Liver (tissue), 9 donors: ENCODE measurements around the gene SERPINE1. TPM values are rescaled to one million over a fixed set of nuclear protein-coding genes. Genes with fewer than 3 reads are reported as not detected.

ENCODE experiments used
- DNase-seq: peaks from one replicate; pipeline ENCODE4 v3.0.0-alpha.2; 2017; ENCODE audit warnings: low spot score
- H3K27ac ChIP-seq, 2 donors: one replicate each; pipeline ENCODE4 v1.7.0; 2013; ENCODE audit warnings: inconsistent platforms in 2 of 2, low read length in 2 of 2, control low read depth in 1 of 2, low read depth in 1 of 2, mild to moderate bottlenecking in 1 of 2
- H3K27me3 ChIP-seq, 4 donors: one replicate each; pipeline versions ENCODE4 v1.6.1 to v1.7.0; 2013; ENCODE audit warnings: low read length in 3 of 4, inconsistent platforms in 1 of 4, mild to moderate bottlenecking in 1 of 4, moderate library complexity in 1 of 4; ENCODE audit not compliant: control insufficient read depth in 4 of 4, insufficient read depth in 4 of 4
- H3K36me3 ChIP-seq, 4 donors: one replicate each; pipeline versions ENCODE4 v1.6.1 to v1.7.0; 2013; ENCODE audit warnings: low read length in 3 of 4, mild to moderate bottlenecking in 3 of 4, low read depth in 1 of 4, moderate library complexity in 1 of 4; ENCODE audit not compliant: control insufficient read depth in 4 of 4, insufficient read depth in 3 of 4
- H3K4me1 ChIP-seq, 4 donors: one replicate each; pipeline versions ENCODE4 v1.6.1 to v1.7.0; 2013; ENCODE audit warnings: low read length in 3 of 4, mild to moderate bottlenecking in 3 of 4, moderate library complexity in 1 of 4; ENCODE audit not compliant: control insufficient read depth in 4 of 4, insufficient read depth in 4 of 4
- H3K4me3 ChIP-seq, 3 donors: one replicate each; pipeline versions ENCODE4 v1.6.1 to v1.7.0; 2013; ENCODE audit warnings: low read length in 3 of 3, control low read depth in 1 of 3, low read depth in 1 of 3, mild to moderate bottlenecking in 1 of 3
- H3K9ac ChIP-seq, 2 donors: one replicate each; pipeline ENCODE4 v1.7.0; 2013; ENCODE audit warnings: low read length in 2 of 2, mild to moderate bottlenecking in 2 of 2, moderate library complexity in 2 of 2, control low read depth in 1 of 2, low read depth in 1 of 2
- H3K9me3 ChIP-seq, 4 donors: one replicate each; pipeline versions ENCODE4 v1.6.1 to v1.7.0; 2013; ENCODE audit warnings: low read length in 3 of 4; ENCODE audit not compliant: control insufficient read depth in 4 of 4
- EGR1 ChIP-seq, 2 donors: IDR thresholded peaks; 2 replicates each; pipeline ENCODE4 v1.6.1; 2016 to 2018; ENCODE audit warnings: antibody characterized with exemption in 2 of 2, low read depth in 2 of 2
- FOXA1 ChIP-seq: IDR thresholded peaks from 2 replicates; pipeline ENCODE4 v1.6.1; 2016; ENCODE audit warnings: antibody characterized with exemption
- FOXA2 ChIP-seq: IDR thresholded peaks from 2 replicates; pipeline ENCODE4 v1.6.1; 2016; ENCODE audit warnings: antibody characterized with exemption
- GABPA ChIP-seq, 2 donors: IDR thresholded peaks in 1 of 2; conservative IDR thresholded peaks in 1 of 2; 2 replicates each; pipeline ENCODE4 v1.6.1; 2016; ENCODE audit warnings: antibody characterized with exemption in 2 of 2, mild to moderate bottlenecking in 1 of 2, moderate library complexity in 1 of 2
- HNF4A ChIP-seq, 2 donors: conservative IDR thresholded peaks; 2 replicates each; pipeline ENCODE4 v1.6.1; 2016; ENCODE audit warnings: antibody characterized with exemption in 2 of 2, mild to moderate bottlenecking in 2 of 2
- HNF4G ChIP-seq: IDR thresholded peaks from 2 replicates; pipeline ENCODE4 v1.6.1; 2016; ENCODE audit warnings: antibody characterized with exemption
- JUND ChIP-seq, 2 donors: IDR thresholded peaks; 2 replicates each; pipeline ENCODE4 v1.6.1; 2016; ENCODE audit warnings: antibody characterized with exemption in 2 of 2
- NR2F2 ChIP-seq: IDR thresholded peaks from 2 replicates; pipeline ENCODE4 v1.6.1; 2016; ENCODE audit warnings: antibody characterized with exemption
- RAD21 ChIP-seq, 2 donors: IDR thresholded peaks; 2 replicates each; pipeline ENCODE4 v1.6.1; 2016; ENCODE audit warnings: antibody characterized with exemption in 2 of 2, mild to moderate bottlenecking in 2 of 2
- RXRA ChIP-seq, 2 donors: IDR thresholded peaks; 2 replicates each; pipeline ENCODE4 v1.6.1; 2017 to 2018; ENCODE audit warnings: antibody characterized with exemption in 2 of 2, mild to moderate bottlenecking in 1 of 2
- SP1 ChIP-seq: IDR thresholded peaks from 2 replicates; pipeline ENCODE4 v1.6.1; 2018; ENCODE audit warnings: antibody characterized with exemption, mild to moderate bottlenecking
- TAF1 ChIP-seq: conservative IDR thresholded peaks from 2 replicates; pipeline ENCODE4 v1.6.1; 2016; ENCODE audit warnings: antibody characterized with exemption, mild to moderate bottlenecking
- YY1 ChIP-seq: IDR thresholded peaks from 2 replicates; pipeline ENCODE4 v1.6.1; 2016; ENCODE audit warnings: antibody characterized with exemption, mild to moderate bottlenecking
- WGBS: extraction: QIAGEN DNeasy Blood & Tissue Kit; methylation state at CpG from one replicate; pipeline ENCODE4 v1.1.7; 2013; 5-methylcytosine and 5-hydroxymethylcytosine counted together
- polyA plus RNA-seq, 2 donors: library from polyadenylated mRNA; stranded (reverse) in 1 of 2; unstranded in 1 of 2; fragments of 200-250 nt in 1 of 2; fragments of >200 nt in 1 of 2; fragmentation: Nextera tagmentation in 1 of 2; extraction: Ambion mirVana in 1 of 2; gene quantifications; one replicate each; pipeline versions ENCODE4 v1.2.1 to v1.2.3, GENCODE V29; 2013 to 2015
- total RNA-seq, 2 donors: library from RNA; depleted of rRNA; stranded (reverse); fragments of >200 nt; gene quantifications; one replicate each; pipeline ENCODE4 v1.2.3, GENCODE V29; 2014
- TF ChIP-seq, protein P1 (sequence below): fragments of 150-350 bp; IDR thresholded peaks from 2 replicates; pipeline ENCODE4 v1.5.1; 2017; ENCODE audit warnings: improper control_type of control experiment, low read depth, low read length; ENCODE audit not compliant: missing input control
- TF ChIP-seq, protein P2 (sequence below): IDR thresholded peaks from 2 replicates; pipeline ENCODE4 v1.6.1; 2016; ENCODE audit warnings: antibody characterized with exemption
- TF ChIP-seq, protein P3 (sequence below): IDR thresholded peaks from 2 replicates; pipeline ENCODE4 v1.6.1; 2016; ENCODE audit warnings: antibody characterized with exemption, mild to moderate bottlenecking
- TF ChIP-seq, protein P4 (sequence below): IDR thresholded peaks from 2 replicates; pipeline ENCODE4 v1.6.1; 2016; ENCODE audit warnings: antibody characterized with exemption
- TF ChIP-seq, protein P5 (sequence below): IDR thresholded peaks from 2 replicates; pipeline ENCODE4 v1.6.1; 2016; ENCODE audit warnings: antibody characterized with exemption
- donor health status: healthy.
- donor health status: healthy.
- donor health status: healthy.
- donor health status: healthy.
- donor health status: healthy.

The SERPINE1 gene
- total and polyA plus RNA-seq, 4 donors: 0.93 to 18.6 (median 8.0) TPM

DNA sequence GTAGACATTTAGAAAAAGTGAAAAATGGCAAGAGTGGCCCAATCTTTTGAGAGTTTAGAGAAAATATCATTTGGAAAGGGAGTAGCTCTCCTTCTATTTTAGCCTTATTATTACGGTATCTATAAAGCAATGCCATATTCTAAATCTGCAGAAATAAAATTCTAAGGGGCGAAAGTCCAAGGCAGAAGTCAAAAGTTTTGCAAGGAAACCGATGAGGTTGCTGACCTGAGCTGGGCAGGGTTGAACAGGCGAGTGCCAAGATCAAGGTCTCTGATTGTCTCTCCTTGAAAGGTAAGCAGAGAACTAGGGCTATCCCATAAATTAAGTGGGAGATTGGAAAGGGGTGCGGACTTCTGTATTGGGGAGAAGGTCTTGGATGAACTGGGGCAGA is 30.0 kb upstream of the SERPINE1 start:
- WGBS: 47% methylated on average over 5 of the region's 5 CpGs
- Histone ChIP-seq H3K27me3 (no peaks in the 10 kb centered on the region), H3K4me1 (peaks cover 6 to 32% (median 24%) of the 10 kb centered on the region in 4 donors), H3K9me3 (no peaks in the 10 kb centered on the region), H3K4me3 (no peak overlapping the region), H3K36me3 (no peaks in the 10 kb centered on the region), H3K27ac (no peak overlapping the region), H3K9ac (no peak overlapping the region)
- DNase-seq: no peak
- peak; percentile 23 for TF ChIP-seq HNF4G
- peak; percentile 43 to 64 for TF ChIP-seq RXRA (IDR thresholded peaks at IDR 0.05)
- TF ChIP-seq JUND (IDR thresholded peaks at IDR 0.05): no peak
- TF ChIP-seq YY1: peak; percentile 5
- peak; percentile 65 to 66 for TF ChIP-seq HNF4A (conservative IDR thresholded peaks at IDR 0.05)

DNA sequence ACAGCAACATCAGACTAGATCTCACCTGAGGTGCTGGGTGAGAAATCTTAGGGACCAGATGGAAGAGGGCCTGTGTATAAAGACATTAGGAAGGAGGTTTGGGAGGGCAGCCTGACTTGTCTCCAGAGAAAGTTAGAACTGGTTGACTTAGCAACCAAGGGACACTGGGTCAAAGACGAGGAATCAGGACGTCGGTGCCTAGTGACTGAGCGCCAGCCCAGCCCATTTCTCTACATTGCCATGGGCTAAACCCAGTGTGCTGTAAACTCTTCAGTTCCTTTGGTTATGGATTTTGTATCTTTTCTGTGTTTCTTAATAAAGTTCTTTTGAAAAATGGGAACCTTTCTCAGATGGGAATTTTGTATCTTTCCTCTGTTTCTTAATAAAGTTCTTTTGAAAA is 29.3 kb upstream of the SERPINE1 start:
- H3K27ac ChIP-seq: no peak overlapping the region

DNA sequence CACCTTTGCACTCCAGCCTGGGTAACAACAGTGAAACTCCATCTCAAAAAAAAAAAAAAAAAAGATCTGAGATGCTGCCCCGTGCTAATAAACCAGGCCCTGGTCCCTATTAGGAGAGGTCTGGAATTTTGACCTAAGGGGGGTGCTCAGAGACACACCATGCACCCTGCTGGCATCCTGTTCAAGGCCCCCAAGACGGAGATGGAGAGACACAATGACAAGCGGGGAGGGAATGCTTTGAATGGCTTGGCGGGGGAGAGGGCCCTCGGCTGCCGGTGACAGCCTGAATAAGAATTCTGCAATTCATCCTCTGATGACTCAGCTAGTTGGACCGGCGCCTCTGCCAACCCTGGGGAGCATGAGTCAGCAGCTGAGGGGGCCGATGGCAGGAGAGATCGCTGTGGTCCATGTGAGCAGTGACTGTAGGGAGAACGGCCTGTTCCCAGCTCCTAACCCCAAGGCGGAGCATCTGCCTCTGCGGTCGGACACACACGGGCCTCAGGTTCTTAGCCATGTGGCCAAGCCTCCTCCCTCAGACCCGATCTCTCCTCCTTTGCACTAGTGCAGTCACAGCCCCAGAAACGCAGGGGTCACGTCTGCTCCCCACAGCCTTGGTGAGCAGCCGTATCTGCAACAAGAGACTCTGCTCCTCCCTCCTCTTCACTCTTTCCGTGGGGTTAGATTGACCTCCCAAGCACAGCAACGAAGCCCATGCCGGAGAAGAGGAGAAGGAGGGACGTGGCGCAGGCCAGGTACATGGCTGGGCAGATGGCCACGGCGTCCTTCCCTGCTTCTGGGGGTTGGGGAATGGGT is 26.7 kb upstream of the SERPINE1 start:
- Histone ChIP-seq H3K27me3 (no peaks in the 10 kb centered on the region), H3K36me3 (no peaks in the 10 kb centered on the region), H3K9ac (no peak overlapping the region), H3K9me3 (no peaks in the 10 kb centered on the region), H3K4me3 (no peak overlapping the region), H3K27ac (peak overlapping the region; percentile 50 to 81), H3K4me1 (peaks cover 12 to 50% (median 27%) of the 10 kb centered on the region in 4 donors)
- peak; percentile 90 for DNase-seq
- 43% methylated on average over 26 of the region's 26 CpGs for WGBS
- TF ChIP-seq FOXA1 (no peak), RAD21 (IDR thresholded peaks at IDR 0.05) (peak; percentile 35 to 60), EGR1 (IDR thresholded peaks at IDR 0.05; ENCODE audit: low read depth in 2 of 2) (no peak), HNF4A (conservative IDR thresholded peaks at IDR 0.05) (peak; percentile 16 to 69), YY1 (no peak), SP1 (peak; percentile 75), JUND (IDR thresholded peaks at IDR 0.05) (peak; percentile 94 to 95), NR2F2 (peak; percentile 66), RXRA (IDR thresholded peaks at IDR 0.05) (peak; percentile 71 to 89), HNF4G (peak; percentile 5), GABPA (IDR thresholded peaks at IDR 0.05 in 1 of 2, conservative IDR thresholded peaks at IDR 0.05 in 1 of 2) (no peak), FOXA2 (no peak), TAF1 (no peak)
- TF ChIP-seq, protein P1, sequence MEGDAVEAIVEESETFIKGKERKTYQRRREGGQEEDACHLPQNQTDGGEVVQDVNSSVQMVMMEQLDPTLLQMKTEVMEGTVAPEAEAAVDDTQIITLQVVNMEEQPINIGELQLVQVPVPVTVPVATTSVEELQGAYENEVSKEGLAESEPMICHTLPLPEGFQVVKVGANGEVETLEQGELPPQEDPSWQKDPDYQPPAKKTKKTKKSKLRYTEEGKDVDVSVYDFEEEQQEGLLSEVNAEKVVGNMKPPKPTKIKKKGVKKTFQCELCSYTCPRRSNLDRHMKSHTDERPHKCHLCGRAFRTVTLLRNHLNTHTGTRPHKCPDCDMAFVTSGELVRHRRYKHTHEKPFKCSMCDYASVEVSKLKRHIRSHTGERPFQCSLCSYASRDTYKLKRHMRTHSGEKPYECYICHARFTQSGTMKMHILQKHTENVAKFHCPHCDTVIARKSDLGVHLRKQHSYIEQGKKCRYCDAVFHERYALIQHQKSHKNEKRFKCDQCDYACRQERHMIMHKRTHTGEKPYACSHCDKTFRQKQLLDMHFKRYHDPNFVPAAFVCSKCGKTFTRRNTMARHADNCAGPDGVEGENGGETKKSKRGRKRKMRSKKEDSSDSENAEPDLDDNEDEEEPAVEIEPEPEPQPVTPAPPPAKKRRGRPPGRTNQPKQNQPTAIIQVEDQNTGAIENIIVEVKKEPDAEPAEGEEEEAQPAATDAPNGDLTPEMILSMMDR: no peak
- TF ChIP-seq, protein P2, sequence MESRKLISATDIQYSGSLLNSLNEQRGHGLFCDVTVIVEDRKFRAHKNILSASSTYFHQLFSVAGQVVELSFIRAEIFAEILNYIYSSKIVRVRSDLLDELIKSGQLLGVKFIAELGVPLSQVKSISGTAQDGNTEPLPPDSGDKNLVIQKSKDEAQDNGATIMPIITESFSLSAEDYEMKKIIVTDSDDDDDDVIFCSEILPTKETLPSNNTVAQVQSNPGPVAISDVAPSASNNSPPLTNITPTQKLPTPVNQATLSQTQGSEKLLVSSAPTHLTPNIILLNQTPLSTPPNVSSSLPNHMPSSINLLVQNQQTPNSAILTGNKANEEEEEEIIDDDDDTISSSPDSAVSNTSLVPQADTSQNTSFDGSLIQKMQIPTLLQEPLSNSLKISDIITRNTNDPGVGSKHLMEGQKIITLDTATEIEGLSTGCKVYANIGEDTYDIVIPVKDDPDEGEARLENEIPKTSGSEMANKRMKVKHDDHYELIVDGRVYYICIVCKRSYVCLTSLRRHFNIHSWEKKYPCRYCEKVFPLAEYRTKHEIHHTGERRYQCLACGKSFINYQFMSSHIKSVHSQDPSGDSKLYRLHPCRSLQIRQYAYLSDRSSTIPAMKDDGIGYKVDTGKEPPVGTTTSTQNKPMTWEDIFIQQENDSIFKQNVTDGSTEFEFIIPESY: peak; percentile 22
- TF ChIP-seq, protein P3, sequence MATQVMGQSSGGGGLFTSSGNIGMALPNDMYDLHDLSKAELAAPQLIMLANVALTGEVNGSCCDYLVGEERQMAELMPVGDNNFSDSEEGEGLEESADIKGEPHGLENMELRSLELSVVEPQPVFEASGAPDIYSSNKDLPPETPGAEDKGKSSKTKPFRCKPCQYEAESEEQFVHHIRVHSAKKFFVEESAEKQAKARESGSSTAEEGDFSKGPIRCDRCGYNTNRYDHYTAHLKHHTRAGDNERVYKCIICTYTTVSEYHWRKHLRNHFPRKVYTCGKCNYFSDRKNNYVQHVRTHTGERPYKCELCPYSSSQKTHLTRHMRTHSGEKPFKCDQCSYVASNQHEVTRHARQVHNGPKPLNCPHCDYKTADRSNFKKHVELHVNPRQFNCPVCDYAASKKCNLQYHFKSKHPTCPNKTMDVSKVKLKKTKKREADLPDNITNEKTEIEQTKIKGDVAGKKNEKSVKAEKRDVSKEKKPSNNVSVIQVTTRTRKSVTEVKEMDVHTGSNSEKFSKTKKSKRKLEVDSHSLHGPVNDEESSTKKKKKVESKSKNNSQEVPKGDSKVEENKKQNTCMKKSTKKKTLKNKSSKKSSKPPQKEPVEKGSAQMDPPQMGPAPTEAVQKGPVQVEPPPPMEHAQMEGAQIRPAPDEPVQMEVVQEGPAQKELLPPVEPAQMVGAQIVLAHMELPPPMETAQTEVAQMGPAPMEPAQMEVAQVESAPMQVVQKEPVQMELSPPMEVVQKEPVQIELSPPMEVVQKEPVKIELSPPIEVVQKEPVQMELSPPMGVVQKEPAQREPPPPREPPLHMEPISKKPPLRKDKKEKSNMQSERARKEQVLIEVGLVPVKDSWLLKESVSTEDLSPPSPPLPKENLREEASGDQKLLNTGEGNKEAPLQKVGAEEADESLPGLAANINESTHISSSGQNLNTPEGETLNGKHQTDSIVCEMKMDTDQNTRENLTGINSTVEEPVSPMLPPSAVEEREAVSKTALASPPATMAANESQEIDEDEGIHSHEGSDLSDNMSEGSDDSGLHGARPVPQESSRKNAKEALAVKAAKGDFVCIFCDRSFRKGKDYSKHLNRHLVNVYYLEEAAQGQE: peak; percentile 35
- TF ChIP-seq, protein P4, sequence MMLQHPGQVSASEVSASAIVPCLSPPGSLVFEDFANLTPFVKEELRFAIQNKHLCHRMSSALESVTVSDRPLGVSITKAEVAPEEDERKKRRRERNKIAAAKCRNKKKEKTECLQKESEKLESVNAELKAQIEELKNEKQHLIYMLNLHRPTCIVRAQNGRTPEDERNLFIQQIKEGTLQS: peak; percentile 80
- TF ChIP-seq, protein P5, sequence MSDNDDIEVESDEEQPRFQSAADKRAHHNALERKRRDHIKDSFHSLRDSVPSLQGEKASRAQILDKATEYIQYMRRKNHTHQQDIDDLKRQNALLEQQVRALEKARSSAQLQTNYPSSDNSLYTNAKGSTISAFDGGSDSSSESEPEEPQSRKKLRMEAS: peak; percentile 64

More for the DNA sequence above, 29.3 kb upstream of the SERPINE1 start:
- no peak for DNase-seq
- no peaks in the 10 kb centered on the region for H3K27me3 ChIP-seq
- WGBS: 67% methylated on average over 4 of the region's 4 CpGs
- H3K36me3 ChIP-seq: no peaks in the 10 kb centered on the region
- H3K4me3 ChIP-seq: no peak overlapping the region
- no peak overlapping the region for H3K9ac ChIP-seq
- no peaks in the 10 kb centered on the region for H3K9me3 ChIP-seq
- TF ChIP-seq EGR1 (IDR thresholded peaks at IDR 0.05; ENCODE audit: low read depth in 2 of 2): no peak
- no peak for TF ChIP-seq JUND (IDR thresholded peaks at IDR 0.05)
- no peak for TF ChIP-seq NR2F2
- H3K4me1 ChIP-seq: peaks cover 6 to 34% (median 24%) of the 10 kb centered on the region in 4 donors
